ENCODE data around the gene C12orf43. TPM values are rescaled to one million over a fixed set of nuclear protein-coding genes. Genes with fewer than 3 reads are reported as not detected.

Gene C12orf43
- total RNA-seq, 2 donors from 2014 or later: 21.4 to 26.8 TPM

DNA sequence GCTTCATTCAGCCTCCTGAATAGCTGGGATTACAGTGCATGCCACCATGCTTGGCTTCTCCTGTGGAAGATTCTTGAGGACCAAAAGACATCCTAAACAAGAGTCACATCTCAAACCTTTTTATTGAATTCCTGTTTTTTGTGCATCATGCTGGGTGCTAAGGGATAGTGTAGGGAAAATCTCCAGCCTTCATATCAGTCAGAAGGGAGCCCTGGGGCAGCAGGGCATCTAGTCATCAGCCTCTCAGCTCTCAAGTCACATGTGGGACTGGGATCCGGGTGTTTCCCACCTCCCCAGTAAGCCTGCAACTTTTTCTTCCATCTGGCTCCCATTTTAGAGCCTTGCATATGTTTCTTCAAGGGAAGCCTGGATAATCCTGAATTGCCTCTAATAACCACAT lies 47.8 kb upstream of the C12orf43 start:
- peak; percentile 28 for DNase-seq
- Mint-ChIP-seq H3K9me3 (no peaks in the 10 kb centered on the region), H3K36me3 (ENCODE audit: low read depth) (no peaks in the 10 kb centered on the region), H3K27me3 (ENCODE audit: insufficient read depth) (peaks cover 4% of the 10 kb centered on the region), H3K27ac (no peak overlapping the region), H3K4me3 (no peak overlapping the region), H3K4me1 (no peaks in the 10 kb centered on the region)
- H3K27ac ChIP-seq (ENCODE audit: low read depth, low read length): no peak overlapping the region
- WGBS, 2 experiments (ENCODE audit: insufficient coverage in 1 of 2, insufficient read length in 1 of 2): 89 to 95% methylated on average over 1 of the region's 1 CpG
- TF ChIP-seq CTCF (conservative IDR thresholded peaks at IDR 0.05): no peak
- no peaks in the 10 kb centered on the region for H3K9me3 ChIP-seq (ENCODE audit: control insufficient read depth, low read length)
- H3K4me1 ChIP-seq (ENCODE audit: control insufficient read depth, insufficient read depth, low read length): no peaks in the 10 kb centered on the region
- H3K36me3 ChIP-seq (ENCODE audit: control insufficient read depth, insufficient read depth, low read length): no peaks in the 10 kb centered on the region
- no peak overlapping the region for H3K4me3 ChIP-seq (ENCODE audit: low read length)
- no peak overlapping the region for H3K9ac ChIP-seq (ENCODE audit: extremely low read depth, low read length, poor library complexity, severe bottlenecking)
- H3K27me3 ChIP-seq (ENCODE audit: control insufficient read depth, insufficient read depth, low read length, poor library complexity, severe bottlenecking): no peaks in the 10 kb centered on the region

DNA sequence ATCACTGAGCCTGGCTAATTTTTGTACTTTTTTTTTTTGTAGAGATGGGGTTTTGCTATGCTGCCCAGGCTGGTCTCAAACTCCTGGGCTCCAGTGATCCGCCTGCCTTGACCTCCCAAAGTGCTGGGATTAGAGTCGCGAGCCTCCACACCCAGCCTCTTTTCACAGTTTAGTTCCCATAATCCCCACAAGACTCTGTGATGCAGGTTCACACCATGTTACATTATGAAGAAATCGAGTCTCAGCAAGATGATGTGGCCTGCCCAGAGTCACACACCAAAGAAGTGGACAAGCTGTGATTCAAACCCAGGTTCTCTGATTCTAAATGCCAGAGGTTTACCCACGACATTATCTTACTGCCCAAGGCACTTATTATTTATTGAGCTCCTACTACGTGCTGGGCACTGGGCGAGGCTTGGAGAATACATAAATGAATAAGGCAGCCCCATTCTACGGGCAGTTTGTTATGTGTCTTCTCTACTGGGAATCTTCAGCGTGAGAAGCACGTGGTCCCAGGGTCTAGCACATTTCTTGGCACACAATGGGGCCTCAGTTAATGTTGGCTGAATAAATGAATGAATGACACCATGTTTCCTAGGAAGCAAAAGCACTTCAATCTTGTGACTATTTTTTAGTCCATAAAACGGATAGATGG lies 46.2 kb upstream of the C12orf43 start:
- Histone ChIP-seq H3K9ac (ENCODE audit: extremely low read depth, low read length, poor library complexity, severe bottlenecking) (no peak overlapping the region), H3K36me3 (ENCODE audit: control insufficient read depth, insufficient read depth, low read length) (no peaks in the 10 kb centered on the region), H3K27ac (ENCODE audit: low read depth, low read length) (no peak overlapping the region), H3K4me1 (ENCODE audit: control insufficient read depth, insufficient read depth, low read length) (no peaks in the 10 kb centered on the region), H3K27me3 (ENCODE audit: control insufficient read depth, insufficient read depth, low read length, poor library complexity, severe bottlenecking) (no peaks in the 10 kb centered on the region), H3K9me3 (ENCODE audit: control insufficient read depth, low read length) (no peaks in the 10 kb centered on the region), H3K4me3 (ENCODE audit: low read length) (no peak overlapping the region)
- DNase-seq: peak; percentile 22
- Mint-ChIP-seq H3K9me3 (no peaks in the 10 kb centered on the region), H3K4me1 (no peaks in the 10 kb centered on the region), H3K4me3 (no peak overlapping the region), H3K27ac (no peak overlapping the region), H3K27me3 (ENCODE audit: insufficient read depth) (peaks cover 4% of the 10 kb centered on the region), H3K36me3 (ENCODE audit: low read depth) (no peaks in the 10 kb centered on the region)
- 86 to 90% methylated on average over 11 of the region's 11 CpGs for WGBS, 2 experiments (ENCODE audit: insufficient coverage in 1 of 2, insufficient read length in 1 of 2)
- TF ChIP-seq CTCF (conservative IDR thresholded peaks at IDR 0.05): no peak

DNA sequence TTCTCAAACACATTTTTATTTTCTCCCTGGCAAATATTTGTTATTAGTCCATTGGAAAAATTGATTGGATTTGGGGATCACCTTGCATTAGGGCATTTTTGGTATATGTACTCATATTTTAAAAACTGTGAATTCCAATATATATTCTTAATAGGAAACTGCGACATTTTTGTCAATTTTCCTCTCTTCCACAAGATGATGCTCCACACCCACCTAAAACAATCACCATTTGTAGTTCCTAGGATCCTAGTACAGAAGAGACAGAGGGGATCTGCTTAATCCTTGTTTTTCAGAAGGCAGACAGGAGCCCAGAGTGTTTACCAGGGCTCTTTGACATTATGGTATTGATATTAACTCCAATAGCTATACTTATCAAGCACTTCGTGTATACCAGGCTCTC lies 45.5 kb upstream of the C12orf43 start:
- Histone ChIP-seq H3K4me3 (ENCODE audit: low read length) (no peak overlapping the region), H3K36me3 (ENCODE audit: control insufficient read depth, insufficient read depth, low read length) (no peaks in the 10 kb centered on the region), H3K27me3 (ENCODE audit: control insufficient read depth, insufficient read depth, low read length, poor library complexity, severe bottlenecking) (no peaks in the 10 kb centered on the region), H3K4me1 (ENCODE audit: control insufficient read depth, insufficient read depth, low read length) (no peaks in the 10 kb centered on the region), H3K9ac (ENCODE audit: extremely low read depth, low read length, poor library complexity, severe bottlenecking) (no peak overlapping the region), H3K9me3 (ENCODE audit: control insufficient read depth, low read length) (no peaks in the 10 kb centered on the region), H3K27ac (ENCODE audit: low read depth, low read length) (no peak overlapping the region)
- Mint-ChIP-seq H3K27ac (no peak overlapping the region), H3K9me3 (no peaks in the 10 kb centered on the region), H3K27me3 (ENCODE audit: insufficient read depth) (peaks cover 6% of the 10 kb centered on the region), H3K4me1 (no peaks in the 10 kb centered on the region), H3K4me3 (no peak overlapping the region), H3K36me3 (ENCODE audit: low read depth) (no peaks in the 10 kb centered on the region)
- DNase-seq: peak; percentile 0
- peak; percentile 34 for TF ChIP-seq CTCF (conservative IDR thresholded peaks at IDR 0.05)
- 88% methylated on average over 2 of the region's 2 CpGs; no CpG with 5 or more reads in 1 of the 2 experiments for WGBS, 2 experiments (ENCODE audit: insufficient coverage in 1 of 2, insufficient read length in 1 of 2)
